ENCODE results near the gene RPL13A.

The RPL13A gene

GRCh38 chr19:49502866-49503581 lies 15.6 kb downstream of the RPL13A start:
- peaks cover 8% of the 10 kb centered on the region; the same call in 1 of the 2 replicates for H4K20me1 ChIP-seq (ENCODE audit: insufficient read depth, low read length)
- no peaks in the 10 kb centered on the region for H3K9me2 ChIP-seq (replicated peaks; ENCODE audit: insufficient read depth, low read length)
- no peaks in the 10 kb centered on the region for H3K27me3 ChIP-seq (replicated peaks; ENCODE audit: insufficient read depth, low read length)
- peaks cover 13% of the 10 kb centered on the region for H3K79me2 ChIP-seq (ENCODE audit: low read length)
- peaks cover 31% of the 10 kb centered on the region for H3K4me1 ChIP-seq (ENCODE audit: low read length)
- H3F3A ChIP-seq (ENCODE audit: insufficient read depth, low read length), result peaks cover 39% of the 10 kb centered on the region
- no peak overlapping the region for H2AFZ ChIP-seq (ENCODE audit: low read length)
- TF ChIP-seq CTCF (IDR thresholded peaks at IDR 0.05; ENCODE audit: low read length) (peak; percentile 51), EZH2 (optimal IDR thresholded peaks at IDR 0.05; ENCODE audit: low read depth, low read length) (no peak), EZH2phosphoT487 (IDR thresholded peaks at IDR 0.05; ENCODE audit: low read length) (no peak)
- no peaks in the 10 kb centered on the region for H3K9me3 ChIP-seq (replicated peaks; ENCODE audit: insufficient read depth, low read length)
- H3K4me2 ChIP-seq (ENCODE audit: low read depth, low read length), result no peak overlapping the region
- H3K36me3 ChIP-seq (replicated peaks; ENCODE audit: insufficient read depth, low read length), result peaks cover 11% of the 10 kb centered on the region
- peak; percentile 58 for DNase-seq
- no peak overlapping the region for H3K9ac ChIP-seq (ENCODE audit: low read length)
- H3K27ac ChIP-seq (ENCODE audit: low read length), result no peak overlapping the region
- H3K4me3 ChIP-seq (ENCODE audit: low read length), result no peak overlapping the region

- H3K79me2 ChIP-seq (ENCODE audit: low read length), result peaks cover 8% of the 10 kb centered on the region
- no peaks in the 10 kb centered on the region for H3K27me3 ChIP-seq (replicated peaks; ENCODE audit: insufficient read depth, low read length)
- H3K36me3 ChIP-seq (replicated peaks; ENCODE audit: insufficient read depth, low read length), result peaks cover 6% of the 10 kb centered on the region
- H3K4me2 ChIP-seq (ENCODE audit: low read depth, low read length), result no peak overlapping the region
- no peak overlapping the region for H3K4me3 ChIP-seq (ENCODE audit: low read length)
- H3F3A ChIP-seq (ENCODE audit: insufficient read depth, low read length), result peaks cover 34% of the 10 kb centered on the region
- no peaks in the 10 kb centered on the region for H3K9me3 ChIP-seq (replicated peaks; ENCODE audit: insufficient read depth, low read length)
- no peak for DNase-seq
- no peak overlapping the region for H3K9ac ChIP-seq (ENCODE audit: low read length)
- H2AFZ ChIP-seq (ENCODE audit: low read length), result no peak overlapping the region
- TF ChIP-seq EZH2 (optimal IDR thresholded peaks at IDR 0.05; ENCODE audit: low read depth, low read length), result no peak
- TF ChIP-seq EZH2phosphoT487 (IDR thresholded peaks at IDR 0.05; ENCODE audit: low read length), result no peak
- TF ChIP-seq CTCF (IDR thresholded peaks at IDR 0.05; ENCODE audit: low read length), result no peak
- no peaks in the 10 kb centered on the region for H3K9me2 ChIP-seq (replicated peaks; ENCODE audit: insufficient read depth, low read length)
- no peak overlapping the region for H3K27ac ChIP-seq (ENCODE audit: low read length)
- peaks cover 26% of the 10 kb centered on the region for H3K4me1 ChIP-seq (ENCODE audit: low read length)
- H4K20me1 ChIP-seq (ENCODE audit: insufficient read depth, low read length), result peaks cover 4% of the 10 kb centered on the region; the same call in 1 of the 2 replicates
Observed at GRCh38 chr19:49503582-49503962, 16.2 kb downstream of the RPL13A start.

GRCh38 chr19:49506575-49507105 lies 19.2 kb downstream of the RPL13A start:
- Histone ChIP-seq H3K9me2 (replicated peaks; ENCODE audit: insufficient read depth, low read length) (no peaks in the 10 kb centered on the region), H3K4me1 (ENCODE audit: low read length) (no peaks in the 10 kb centered on the region), H2AFZ (ENCODE audit: low read length) (peak overlapping the region; percentile 18; the same call in 1 of the 2 replicates), H3K27ac (ENCODE audit: low read length) (no peak overlapping the region), H4K20me1 (ENCODE audit: insufficient read depth, low read length) (no peaks in the 10 kb centered on the region), H3F3A (ENCODE audit: insufficient read depth, low read length) (peaks cover 3% of the 10 kb centered on the region), H3K9me3 (replicated peaks; ENCODE audit: insufficient read depth, low read length) (no peaks in the 10 kb centered on the region), H3K9ac (ENCODE audit: low read length) (no peak overlapping the region), H3K4me2 (ENCODE audit: low read depth, low read length) (no peak overlapping the region), H3K79me2 (ENCODE audit: low read length) (no peaks in the 10 kb centered on the region), H3K27me3 (replicated peaks; ENCODE audit: insufficient read depth, low read length) (peaks cover 23% of the 10 kb centered on the region), H3K4me3 (ENCODE audit: low read length) (no peak overlapping the region), H3K36me3 (replicated peaks; ENCODE audit: insufficient read depth, low read length) (no peaks in the 10 kb centered on the region)
- peak; percentile 63 for DNase-seq
- TF ChIP-seq CTCF (IDR thresholded peaks at IDR 0.05; ENCODE audit: low read length) (peak; percentile 89), EZH2phosphoT487 (IDR thresholded peaks at IDR 0.05; ENCODE audit: low read length) (no peak), EZH2 (optimal IDR thresholded peaks at IDR 0.05; ENCODE audit: low read depth, low read length) (no peak)
